GM21515 (cell line): Measurements from ENCODE around the gene DNAJC12.
"Not testable (repeated sequence)": the region's sequence is repeated elsewhere in the genome, so short reads cannot be mapped to it uniquely, and the experiment has no call there.

ENCODE experiments used
- ATAC-seq: cut with Tn5 transposase; IDR thresholded peaks from one replicate; pipeline ENCODE4 v1.9.1; 2021; ENCODE audit not compliant: unreplicated experiment

DNAJC12 gene

DNA sequence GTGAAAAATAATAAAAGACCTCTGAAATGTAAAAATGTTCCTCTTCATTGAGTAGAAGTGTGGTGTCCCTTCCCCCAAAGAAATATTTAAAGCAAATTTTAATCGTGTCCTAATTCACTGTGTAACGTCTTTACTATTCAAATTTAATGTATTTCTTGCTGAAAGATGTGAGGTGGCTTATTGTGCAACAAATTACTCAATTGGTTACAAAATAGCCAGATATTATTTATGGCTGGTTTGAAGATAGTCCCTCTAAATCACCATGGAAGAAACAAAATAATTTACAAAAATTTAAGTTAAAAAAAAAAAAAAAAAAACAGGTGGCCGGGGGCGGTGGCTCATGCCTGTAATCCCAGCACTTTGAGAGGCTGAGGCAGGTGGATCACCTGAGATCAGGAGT, 43.7 kb downstream of the DNAJC12 start:
- no peak for ATAC-seq

DNA sequence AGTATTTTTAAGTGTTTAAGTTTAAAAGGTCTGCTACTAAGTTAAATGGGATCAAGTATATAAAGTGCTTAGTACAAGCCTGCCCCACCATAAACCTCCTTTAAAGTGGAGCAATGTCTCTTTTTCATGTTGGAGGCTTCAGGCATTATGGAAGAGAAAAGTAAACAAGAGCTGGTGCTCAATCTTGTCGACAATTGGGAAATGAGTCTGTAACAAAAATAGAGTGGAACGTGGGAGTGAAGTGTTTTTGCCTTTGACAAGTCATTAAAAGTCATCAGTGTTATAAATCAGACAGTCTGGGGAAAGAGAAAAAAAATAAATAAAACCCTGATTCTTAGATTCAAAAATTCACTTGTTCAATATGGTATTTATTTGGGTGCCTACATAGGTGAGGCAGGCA, 44.7 kb downstream of the DNAJC12 start:
- no peak for ATAC-seq

DNA sequence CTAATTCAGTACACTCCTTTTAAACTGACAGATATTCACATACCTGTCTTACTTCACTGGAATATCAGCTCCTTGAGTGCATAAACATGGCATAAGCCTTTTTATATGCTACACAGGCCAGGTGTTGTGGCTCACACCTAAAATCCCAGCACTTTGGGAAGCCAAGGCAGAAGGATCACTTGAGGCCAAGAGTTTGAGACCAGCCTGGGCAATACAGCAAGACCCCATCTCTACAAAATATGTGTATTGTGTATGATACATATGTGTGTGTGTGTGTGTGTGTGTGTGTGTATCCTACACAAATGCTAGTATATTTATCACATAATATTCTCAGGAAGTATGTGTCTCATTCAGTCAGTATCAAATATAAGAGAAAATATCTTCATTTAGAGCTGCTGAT, 45.3 kb downstream of the DNAJC12 start:
- no peak for ATAC-seq

DNA sequence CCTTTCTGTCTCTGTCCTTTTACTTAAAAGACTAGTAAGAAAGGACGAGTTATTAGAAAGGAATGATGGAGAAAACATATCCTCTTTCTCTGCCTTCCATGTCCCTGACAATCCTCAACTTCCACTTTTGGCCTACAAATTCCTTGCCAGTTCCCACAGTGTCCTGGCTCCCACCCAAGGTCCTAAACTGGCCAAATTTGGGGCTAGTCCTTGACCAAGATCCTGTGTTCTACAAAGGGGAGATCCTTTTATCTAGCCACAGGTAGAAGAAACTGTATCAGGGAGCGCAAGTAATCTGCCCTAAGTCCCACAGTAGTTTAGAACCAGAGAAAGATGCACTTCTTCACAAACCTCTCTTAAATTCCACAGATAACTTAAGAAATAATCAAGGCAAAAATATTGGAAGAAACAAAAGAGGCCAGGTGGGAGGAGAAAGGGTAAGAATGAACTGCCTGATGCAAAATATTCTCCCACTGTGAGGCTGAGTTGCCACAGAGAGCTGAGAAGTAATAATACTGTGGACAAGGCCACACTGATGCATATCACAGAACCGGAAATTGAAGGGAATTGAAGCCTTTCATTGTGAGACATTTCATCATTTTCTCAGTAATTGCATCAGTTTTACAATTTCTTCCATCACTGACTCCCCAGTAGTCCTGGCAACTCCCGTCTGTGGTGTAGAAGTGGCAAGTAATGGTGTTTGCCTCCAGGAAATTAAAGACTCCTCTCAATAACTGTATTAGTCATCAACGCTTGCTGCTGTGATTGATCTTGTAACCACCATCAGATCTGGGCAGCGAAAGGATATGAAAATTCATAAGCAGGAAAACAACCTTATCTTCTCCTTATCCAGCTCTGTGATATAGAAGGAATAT, 47.2 kb downstream of the DNAJC12 start:
- no peak for ATAC-seq

DNA sequence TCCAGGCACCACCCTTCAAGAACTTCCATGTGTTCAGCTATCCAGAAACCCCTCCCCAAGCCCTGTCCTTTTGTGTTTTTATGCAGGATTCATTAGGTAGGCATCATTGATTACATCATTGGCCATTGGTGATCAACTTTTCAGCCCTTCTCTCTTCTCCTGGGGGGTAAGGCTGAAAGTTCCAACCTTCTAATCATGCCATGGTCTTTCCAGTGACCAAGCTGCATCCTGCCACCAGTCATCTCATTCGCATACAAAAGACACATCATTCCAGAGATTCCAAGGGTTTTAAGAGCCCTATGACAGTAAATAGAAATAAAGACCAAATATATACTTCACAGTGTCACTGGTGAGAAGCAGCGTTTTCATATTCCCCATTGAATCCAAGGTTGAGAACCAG, 48.2 kb downstream of the DNAJC12 start:
- no peak for ATAC-seq

DNA sequence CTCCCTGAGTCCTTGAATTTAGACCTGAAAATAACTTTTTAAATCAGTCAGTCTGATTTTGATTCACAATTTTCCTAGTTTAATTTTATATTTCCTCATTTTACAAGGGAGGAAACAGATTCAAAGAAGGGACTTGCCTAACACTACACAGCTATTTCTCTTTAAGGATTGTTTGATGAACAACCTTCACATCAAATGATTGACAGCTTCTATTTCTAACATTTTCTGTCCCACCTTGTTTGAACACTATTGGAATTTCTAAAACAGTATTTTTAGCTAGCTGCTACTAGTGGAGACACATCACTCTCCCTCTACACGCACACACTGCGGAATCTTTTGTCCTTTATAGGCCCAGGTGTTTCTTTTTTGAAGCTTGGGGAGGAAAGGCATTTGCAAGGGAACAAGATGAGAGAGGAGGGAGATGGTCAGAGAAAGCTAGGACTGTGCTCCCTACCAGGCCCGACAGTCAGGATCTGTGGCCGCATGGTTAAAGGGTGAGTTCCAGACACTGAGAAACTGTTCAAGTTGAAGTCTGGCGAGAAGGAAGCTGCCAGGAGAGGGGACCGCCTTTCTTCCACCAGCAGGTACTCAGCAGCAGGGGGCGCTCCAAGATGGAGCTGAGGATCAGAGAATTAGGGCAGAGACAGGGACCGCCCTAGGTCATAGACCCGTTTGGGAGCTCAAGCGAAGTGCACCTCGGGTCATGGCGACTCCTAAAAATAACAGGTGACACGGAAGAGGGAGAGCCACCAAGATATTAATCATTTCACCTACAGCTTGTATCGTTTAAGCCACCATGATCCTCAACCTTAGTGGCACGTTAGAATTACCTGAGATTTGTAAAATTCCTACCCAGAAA, 49.7 kb downstream of the DNAJC12 start:
- peak; percentile 74 for ATAC-seq

DNA sequence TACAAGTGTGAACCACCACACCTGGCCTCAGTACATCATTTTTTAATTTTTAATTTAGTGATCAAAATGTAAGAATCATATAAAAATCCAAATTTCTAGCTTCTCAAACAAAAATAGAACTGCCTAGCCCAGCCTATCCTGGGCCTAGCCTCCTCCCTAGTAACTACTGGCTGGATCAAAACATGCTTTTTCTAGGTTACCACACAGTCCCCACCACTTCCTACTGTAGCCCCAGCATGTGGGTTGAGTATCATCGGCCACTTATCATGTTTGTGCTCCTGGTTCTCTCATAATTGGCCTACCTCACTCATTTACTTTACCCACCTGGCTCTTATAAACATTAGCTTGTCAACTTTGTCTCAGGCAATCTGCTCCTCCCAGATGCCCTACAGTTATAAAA, 52.9 kb downstream of the DNAJC12 start:
- ATAC-seq: no peak

DNA sequence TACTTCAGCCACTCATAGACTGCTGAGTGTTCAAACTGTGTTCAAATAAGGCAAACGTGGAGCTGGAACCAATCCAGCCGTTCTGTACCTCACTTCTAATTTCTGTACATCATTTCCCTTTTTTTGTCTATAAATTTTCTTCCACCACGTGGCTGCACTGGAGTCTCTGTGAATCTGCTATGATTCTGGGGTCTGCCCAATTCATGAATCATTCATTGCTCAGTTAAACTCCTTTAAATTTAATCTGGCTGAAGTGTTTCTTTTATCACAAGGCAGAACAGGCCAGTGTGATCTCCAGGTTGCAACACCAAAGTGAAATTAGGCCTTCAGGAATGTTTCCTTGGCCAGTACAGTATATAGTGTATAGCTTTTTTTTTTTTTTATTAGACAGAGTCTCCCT, 53.5 kb downstream of the DNAJC12 start:
- ATAC-seq: no peak

DNA sequence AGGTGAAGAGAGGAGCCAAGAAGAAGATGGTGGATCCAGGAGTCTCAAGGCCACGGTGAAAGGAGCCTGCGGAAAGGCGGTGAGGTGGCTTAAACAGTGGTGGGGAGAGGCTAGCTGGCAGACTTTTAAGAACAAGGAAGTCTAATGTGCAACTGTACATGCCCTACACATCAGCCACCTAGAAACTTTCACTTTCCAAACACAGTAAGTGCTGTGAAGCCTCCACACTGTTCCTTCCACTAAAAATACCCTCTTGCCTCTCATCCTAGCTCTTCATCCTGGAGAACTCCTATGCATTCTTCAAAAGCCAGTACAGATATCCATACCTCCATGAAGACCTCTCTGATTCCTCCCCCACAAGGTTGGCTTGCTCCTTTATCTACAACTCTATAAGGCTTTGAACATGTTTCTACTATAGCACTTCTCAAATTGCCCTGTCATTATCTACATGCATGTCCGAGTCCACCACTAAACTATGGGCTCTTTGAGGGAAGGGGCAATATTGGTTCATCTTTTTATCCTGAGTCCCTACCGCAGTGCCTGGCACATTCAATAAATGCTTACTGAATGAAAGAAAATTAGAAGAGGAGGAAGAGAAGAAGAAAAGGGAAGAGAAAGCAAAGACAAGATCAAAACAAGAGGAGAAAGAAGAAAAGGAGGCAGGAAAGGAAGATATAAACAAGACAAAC, 54.2 kb downstream of the DNAJC12 start:
- ATAC-seq: peak; percentile 22

DNA sequence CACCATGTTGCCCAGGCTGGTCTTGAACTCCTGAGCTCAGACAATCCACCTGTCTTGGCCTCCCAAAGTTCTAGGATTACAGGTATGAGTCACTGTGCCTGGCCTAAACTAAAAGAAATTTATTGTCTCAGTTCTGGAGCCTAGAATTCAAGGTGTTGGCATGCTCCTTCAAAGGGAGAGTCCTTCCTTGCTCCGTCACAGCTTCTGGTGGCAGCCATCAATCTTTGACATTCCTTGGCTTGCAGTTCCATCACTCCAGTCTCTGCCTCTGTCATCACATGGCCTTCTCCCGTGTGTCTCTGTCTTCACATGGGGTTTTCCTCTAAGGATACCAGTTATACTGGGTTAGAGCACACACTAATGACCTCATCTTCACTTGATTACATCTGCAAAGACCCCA, 55.5 kb downstream of the DNAJC12 start:
- no peak for ATAC-seq

DNA sequence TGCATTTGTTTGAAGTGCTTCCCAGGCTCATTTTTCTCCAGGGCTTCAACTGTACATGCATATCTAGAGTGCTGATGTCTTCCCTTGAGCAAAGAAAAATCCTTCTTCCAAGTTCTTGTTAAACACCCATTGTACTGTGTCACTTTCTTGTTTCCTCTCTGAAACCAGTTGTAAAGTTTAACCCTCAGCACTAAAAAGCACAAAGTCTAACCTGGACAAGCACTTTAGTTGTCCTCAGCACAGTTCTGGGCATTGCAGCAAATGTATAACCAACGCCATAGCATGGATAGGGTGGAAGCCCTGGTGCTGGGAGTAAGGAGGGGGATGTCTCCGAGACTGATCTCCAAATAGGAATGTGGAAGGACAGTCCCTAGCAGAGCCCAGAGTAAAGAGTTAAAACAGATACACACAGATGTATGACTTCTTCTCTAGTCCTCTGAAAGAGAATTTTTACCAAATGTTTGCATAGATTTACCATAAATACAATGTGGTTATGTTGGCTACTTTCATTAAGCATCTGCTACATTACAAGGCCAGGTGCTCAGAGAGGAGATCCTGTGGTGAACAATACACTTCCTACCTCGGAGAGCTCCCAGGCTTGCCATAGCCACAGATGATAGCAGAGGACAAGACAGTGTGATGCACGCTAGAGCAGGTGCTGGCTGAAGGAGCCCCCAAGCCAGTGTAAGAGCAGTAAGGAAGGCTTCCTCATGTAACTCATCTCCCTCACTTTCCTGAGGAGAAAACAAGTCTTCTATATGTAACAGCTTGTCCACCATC, 57.0 kb downstream of the DNAJC12 start:
- peak; percentile 91 for ATAC-seq

DNA sequence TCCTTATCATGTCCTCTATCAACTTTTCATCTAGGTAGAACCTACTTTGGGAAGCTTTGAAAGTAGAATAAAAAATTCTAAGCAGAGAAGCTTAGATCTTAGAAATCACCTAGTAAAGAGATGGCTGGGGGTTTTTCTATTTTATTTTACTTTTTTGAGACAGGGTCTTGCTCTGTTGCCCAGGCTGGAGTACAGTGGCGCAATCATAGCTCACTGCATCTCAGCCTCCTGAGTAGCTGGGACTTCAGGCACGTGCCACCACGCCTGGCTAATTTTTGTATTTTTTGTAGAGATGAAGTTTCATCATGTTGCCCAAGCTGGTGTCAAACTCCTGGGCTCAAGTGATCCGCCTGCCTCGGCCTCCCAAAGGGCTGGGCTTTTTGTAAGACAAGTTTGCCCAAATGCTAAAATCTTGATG, 57.8 kb downstream of the DNAJC12 start:
- ATAC-seq: not testable (repeated sequence)

DNA sequence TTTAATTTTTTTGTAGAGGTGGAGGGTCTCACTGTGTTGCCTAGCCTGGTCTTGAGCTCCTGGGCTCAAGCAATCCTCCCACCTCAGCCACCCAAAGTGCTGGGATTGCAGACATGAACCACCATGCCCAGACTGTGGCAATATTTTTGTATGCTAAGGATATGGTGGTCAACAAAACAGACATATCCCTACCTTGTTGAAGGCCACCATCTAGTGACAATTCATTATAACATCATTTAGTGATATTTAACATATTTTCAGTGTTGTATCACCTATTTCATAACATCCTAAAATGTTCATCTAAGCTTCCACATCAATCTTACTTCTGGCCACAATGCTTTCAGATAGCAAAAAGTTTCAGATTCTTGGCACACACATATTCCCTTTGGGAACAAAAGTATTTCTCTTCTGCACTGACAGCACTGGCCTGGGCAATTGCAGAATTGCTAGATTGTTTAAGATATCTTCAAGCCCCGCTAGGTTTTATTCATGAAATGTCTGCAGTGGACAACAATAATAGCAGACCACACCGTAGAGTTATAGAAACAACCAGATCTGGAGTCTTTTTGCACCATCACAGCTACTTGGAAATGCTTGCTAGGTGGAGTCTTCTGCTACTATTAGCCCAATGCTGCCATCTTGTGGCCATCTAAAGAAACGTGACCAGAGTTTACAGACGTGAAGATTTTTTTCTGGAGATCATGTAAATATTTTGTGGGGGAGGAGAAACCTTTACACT, 58.4 kb downstream of the DNAJC12 start:
- ATAC-seq: peak; percentile 37

DNA sequence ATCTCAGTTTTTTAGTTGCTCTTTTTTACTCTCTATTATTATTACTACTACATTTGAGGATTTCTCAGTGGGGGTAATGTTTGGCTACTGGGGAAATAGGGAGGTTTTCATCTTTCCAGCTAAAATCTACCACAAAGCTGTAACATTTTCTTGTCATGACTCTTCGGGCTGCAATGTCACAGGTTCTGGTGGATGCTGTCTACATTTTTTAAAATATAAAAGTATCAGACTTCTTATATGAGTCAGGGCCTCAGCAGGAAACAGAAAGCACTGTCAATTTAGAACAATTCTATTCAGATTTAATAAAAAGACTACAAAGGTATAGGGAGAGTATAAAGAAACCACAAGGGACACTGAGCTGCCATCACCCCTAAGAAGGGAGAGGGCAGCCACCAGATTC, 61.6 kb downstream of the DNAJC12 start:
- ATAC-seq: no peak

DNA sequence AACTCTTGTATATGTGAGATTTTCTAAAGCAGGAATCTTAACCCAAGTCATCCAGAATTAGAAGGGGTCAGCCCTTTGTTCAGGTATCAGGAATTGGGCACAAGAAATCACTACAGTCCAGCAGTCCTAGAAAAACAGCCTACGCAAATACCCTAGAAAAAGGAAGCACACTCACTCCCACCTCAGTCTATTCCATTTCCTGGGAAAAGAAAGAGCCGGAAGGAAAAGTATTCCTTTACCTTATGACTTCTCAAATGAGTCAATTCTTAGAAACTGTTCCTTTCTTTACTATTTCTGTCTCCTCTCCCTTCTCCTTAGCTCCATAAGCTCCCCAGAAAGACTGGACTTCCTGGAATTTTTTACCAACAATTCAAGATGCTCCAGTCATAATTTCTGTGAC, 62.7 kb downstream of the DNAJC12 start:
- no peak for ATAC-seq

DNA sequence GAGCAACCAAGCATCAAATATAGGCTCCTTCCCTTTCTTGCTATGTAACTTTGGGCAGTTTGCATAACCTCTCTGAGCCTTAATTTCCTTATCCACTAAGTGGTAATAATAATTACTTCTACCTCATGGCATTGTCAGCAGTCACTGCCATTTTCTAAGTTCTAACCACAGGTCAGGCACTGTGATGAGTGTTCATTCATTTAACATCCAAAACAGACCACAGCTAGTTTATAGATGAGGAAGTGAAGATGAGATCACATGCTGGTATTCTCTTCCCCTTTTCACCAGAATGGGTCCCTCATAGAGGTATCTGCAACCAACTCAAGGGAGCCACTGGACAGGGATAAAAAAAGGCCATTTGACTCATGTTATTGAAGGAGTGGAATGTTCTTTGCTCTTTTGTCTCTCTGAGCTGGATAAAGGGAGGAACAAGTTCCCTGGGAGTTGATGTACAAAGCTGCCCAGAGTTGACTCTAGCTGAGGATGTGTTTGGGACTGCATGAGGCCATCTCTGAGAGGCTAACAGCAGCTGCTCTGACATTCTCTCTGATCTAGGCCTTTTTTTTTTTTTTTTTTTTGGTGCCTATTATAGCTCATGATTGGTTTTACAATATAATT, 65.0 kb downstream of the DNAJC12 start:
- peak; percentile 95 for ATAC-seq

DNA sequence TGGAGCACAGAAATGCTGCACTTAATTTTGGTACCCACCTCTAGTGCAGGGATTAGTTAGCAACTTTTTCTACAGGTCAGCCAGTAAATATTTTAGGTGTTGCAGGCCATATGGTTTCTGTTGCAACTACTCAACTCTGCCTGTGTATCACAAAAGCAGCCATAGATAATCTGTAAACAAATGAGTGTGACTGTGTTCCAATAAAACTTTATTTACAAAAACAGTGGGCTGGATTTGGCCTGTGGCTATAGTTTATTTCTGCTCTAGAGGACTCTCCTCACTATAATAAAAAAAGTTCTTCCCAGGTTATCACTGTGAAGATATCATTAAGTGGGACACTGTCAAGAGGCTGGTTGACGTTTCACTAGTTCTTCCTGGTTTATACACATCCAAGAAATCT, 65.8 kb downstream of the DNAJC12 start:
- ATAC-seq: no peak

DNA sequence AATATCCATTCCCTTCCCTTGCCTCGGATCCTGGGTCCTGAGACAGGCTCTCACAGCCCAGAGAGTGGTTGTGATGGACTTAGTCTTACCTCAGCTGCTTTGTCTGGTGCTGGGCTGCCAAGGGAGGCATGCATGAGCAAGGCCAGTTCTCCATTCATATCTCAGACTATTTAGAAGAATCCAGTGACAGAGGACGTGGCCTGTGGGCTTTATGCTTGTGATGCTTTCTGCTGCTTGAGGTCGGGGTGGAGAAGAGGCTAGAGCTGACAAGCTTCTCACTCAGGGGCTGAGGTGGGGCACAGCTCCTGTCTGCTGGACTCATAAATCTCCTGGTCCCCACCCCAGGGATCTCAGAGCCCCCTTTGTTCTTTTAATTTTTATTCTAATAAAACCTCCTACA, 66.8 kb downstream of the DNAJC12 start:
- peak; percentile 16 for ATAC-seq

DNA sequence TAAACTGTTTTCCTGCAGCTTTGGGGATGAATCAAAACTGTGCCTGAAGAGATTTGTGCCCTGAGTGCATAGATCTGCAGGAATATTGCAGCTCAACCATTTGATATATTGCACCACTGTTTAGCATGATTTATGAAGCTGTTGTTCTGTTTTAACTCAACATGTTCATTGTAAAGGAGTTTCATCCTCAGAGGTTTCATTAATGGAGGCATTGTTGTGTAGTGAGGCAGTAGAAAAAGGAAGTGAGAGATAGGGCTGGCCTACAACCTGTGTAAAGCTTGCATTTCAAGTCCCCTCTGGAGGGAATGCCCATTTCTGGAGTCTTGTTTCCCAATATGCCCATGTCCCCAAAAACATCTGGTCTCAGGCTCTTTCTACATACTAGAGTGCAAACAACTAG, 67.5 kb downstream of the DNAJC12 start:
- ATAC-seq: peak; percentile 75

DNA sequence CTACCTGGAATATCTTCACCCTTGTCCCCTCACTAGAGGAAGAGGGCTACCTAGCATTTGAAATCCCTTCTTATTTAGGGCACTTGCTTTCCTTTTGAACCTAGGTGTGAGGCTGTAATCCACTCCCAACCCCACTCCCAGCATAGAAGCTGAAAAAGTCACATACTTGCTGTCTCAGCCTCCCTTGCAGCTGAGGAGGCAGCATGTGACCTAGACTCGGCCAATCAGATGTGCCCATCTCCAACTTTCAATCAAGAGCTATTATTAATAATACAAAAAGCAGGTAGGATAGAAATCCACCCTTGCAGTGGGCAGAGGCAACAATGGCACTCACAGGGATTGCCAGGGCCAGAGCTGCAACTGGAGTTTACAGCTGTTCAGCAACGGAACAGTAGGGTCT, 70.7 kb downstream of the DNAJC12 start:
- ATAC-seq: no peak
